GM10266 (cell line): Measurements from ENCODE around the gene FBXL5.

Experiments used
- DNase-seq: peaks from one replicate; pipeline ENCODE4 v3.0.0; 2012; ENCODE audit errors: extremely low spot score
- TF ChIP-seq, protein P1 (sequence below): IDR thresholded peaks from 2 replicates; pipeline ENCODE4 v1.5.1; 2012; ENCODE audit warnings: mild to moderate bottlenecking, low read depth; ENCODE audit not compliant: control insufficient read depth, insufficient read depth; ENCODE audit errors: missing control alignments

FBXL5 gene

DNA sequence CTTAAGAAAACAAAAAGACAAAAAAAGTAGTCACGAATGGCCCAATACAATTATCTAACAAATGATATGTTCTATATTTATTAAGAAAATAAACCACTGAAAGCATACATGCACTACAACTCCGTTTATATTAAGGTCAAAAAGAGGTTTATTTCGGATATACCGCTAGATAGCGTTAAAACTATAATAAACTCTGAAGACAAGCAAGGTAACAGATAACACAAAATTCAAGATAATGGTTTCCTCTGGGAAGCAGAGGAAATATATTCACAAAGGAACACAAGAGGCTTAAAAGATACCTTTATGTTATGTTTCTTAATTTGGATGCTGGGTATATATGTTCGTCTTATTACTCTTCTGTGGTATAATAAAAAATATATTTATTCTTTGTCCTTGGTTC lies 21.7 kb upstream of the FBXL5 start:
- no peak for DNase-seq
- TF ChIP-seq, protein P1, sequence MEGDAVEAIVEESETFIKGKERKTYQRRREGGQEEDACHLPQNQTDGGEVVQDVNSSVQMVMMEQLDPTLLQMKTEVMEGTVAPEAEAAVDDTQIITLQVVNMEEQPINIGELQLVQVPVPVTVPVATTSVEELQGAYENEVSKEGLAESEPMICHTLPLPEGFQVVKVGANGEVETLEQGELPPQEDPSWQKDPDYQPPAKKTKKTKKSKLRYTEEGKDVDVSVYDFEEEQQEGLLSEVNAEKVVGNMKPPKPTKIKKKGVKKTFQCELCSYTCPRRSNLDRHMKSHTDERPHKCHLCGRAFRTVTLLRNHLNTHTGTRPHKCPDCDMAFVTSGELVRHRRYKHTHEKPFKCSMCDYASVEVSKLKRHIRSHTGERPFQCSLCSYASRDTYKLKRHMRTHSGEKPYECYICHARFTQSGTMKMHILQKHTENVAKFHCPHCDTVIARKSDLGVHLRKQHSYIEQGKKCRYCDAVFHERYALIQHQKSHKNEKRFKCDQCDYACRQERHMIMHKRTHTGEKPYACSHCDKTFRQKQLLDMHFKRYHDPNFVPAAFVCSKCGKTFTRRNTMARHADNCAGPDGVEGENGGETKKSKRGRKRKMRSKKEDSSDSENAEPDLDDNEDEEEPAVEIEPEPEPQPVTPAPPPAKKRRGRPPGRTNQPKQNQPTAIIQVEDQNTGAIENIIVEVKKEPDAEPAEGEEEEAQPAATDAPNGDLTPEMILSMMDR, result no peak

DNA sequence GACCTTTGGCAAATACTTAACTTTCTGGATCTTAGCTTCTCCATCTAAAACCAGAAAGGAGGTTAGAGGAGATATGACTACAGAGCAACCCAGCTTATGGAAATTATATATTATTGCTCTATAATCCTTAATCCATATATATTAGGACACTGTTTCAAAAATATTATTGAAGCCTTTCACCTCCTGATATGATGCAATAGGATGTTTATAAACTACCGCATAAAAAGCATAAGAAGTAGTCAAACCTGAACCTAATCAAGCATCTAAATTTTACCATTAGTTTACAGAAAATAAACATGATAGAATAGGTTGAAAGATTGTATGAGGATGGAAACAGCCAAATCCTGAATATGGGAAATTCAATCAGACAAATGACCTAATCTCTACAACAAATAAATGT lies 20.9 kb upstream of the FBXL5 start:
- TF ChIP-seq, protein P1, result no peak
- DNase-seq, result no peak

DNA sequence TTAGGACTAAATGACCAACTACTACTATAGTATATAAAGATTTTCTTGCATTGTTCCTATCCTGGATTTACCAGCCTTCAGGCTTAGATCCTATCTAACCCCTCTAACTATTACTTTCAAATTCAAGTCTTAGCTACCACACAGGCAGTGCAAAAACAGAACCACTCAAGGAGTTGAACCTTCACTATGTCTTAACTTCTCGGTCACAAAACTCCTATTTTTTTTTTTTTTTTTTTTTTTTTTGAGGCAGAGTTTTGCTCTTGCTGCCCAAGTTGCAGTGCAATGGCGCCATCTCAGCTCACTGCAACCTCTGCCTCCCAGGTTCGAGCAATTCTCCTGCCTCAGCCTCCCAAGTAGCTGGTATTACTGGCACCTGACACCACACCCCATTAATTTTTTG lies 20.2 kb upstream of the FBXL5 start:
- DNase-seq, result no peak
- TF ChIP-seq, protein P1, result no peak

DNA sequence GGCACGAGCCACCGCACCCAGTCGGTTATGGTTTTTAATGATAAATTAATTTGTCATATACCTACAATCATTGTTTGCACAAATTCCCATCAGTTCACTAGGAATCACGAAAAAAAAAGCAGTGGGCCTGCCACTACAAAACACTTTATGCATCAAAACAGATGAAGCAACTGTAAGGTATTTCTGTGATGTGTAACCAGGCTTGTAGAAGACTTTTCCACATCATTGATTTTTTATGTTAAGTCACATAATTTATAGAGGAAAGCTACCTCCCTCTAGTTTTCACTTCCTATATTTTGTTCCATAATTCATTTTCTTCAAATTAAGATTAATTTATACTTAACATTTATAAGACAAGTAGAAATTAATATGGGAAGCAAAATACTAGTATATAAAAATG lies 19.8 kb upstream of the FBXL5 start:
- DNase-seq, result no peak
- TF ChIP-seq, protein P1, result no peak

DNA sequence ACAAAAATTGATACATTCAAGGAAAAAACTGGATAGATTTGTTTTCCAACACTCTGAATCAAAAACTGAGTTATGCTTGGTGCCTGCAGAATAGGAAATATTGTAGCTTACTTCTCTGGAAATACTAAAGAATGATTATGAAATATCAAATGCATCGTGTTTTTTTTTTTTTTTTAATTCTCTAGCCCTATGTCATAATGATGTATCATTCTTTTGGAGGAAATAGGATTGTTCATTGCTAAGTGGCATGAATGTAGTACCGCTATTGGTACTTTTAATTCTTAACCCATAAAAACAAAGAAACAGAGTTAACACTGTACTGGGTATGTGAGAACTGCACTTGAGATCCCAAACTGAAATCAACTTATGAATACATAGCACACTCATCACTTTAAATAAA lies 18.9 kb upstream of the FBXL5 start:
- no peak for DNase-seq
- TF ChIP-seq, protein P1, result no peak

DNA sequence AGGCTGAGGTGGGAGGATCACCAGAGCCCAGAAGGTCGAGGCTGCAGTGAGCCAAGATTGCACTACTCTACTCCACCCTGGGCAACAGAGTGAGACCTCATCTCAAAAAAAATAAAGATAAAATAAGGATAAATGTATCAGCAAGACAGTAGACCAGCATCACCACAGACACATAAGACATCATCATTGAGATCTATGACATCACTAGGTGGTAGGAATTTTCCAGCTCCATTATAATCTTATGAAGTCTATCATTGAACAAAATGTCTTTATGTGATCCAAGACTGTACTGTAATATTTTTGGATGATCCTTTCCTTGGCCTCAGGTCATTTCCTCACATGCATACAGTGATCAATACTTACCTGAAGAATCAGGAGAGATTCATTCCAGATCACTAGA lies 18.2 kb upstream of the FBXL5 start:
- TF ChIP-seq, protein P1, result no peak
- no peak for DNase-seq

DNA sequence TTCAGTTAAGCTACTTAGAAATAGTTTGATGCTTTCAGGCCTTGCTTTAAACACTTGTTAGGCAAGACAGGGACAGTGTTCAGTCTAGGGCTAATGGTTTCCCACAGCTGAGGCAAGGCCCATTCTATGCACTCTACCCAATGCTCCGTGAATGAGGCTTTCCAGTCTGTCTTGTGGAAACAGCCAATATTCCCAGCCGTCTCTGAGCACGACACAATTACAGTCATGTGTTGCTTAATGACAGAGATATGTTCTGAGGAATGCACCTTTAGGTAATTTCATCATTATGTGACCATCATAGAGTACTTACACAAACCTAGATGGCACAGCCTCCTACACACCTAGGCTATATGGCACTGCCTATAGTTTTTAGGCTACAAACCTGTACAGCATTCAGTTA lies 16.9 kb upstream of the FBXL5 start:
- TF ChIP-seq, protein P1, result no peak
- DNase-seq, result no peak
